WTC11 (cell line): ENCODE results near the gene ITGA5. TPM values are rescaled to one million over a fixed set of nuclear protein-coding genes. Genes with fewer than 3 reads are reported as not detected.

Experiments
- ATAC-seq: fragments of 200-7000 bp; cut with Tn5 transposase; 2 replicates; pipeline ENCODE4 v1.10.0; 2021; ENCODE audit warnings: mild to moderate bottlenecking, moderate library complexity
- Bru-seq: library from RNA; stranded (reverse); fragments of 400-500 nt; gene quantifications from one replicate; lab custom pipeline; 2021; lab: Mats Ljungman, UMichigan
- CTCF ChIA-PET: fragments of 300-600 bp; sonication (Branson Sonifier 250); formaldehyde crosslinking; loops from one replicate; lab custom pipeline; 2021; ENCODE audit warnings: antibody characterized with exemption; lab: Charles Lee
- POLR2A ChIA-PET: fragments of 350-600 bp; sonication (Branson Sonifier 250); formaldehyde crosslinking; loops from one replicate; lab custom pipeline; 2021; ENCODE audit warnings: antibody characterized with exemption; lab: Charles Lee
- DNase-seq: peaks from one replicate; pipeline ENCODE4 v3.0.0; 2021; ENCODE audit warnings: low spot score
- H3K27ac Mint-ChIP-seq: 2 replicates; pipeline ENCODE4 v1.8.0; 2021; ENCODE audit warnings: mixed read lengths
- H3K27me3 Mint-ChIP-seq: 2 replicates; pipeline ENCODE4 v1.8.0; 2021; ENCODE audit warnings: low read depth, mild to moderate bottlenecking, moderate library complexity, mixed read lengths
- H3K36me3 Mint-ChIP-seq: 2 replicates; pipeline ENCODE4 v1.8.0; 2021; ENCODE audit warnings: mixed read lengths
- H3K4me1 Mint-ChIP-seq: 2 replicates; pipeline ENCODE4 v1.8.0; 2022; ENCODE audit warnings: mixed read lengths
- H3K4me3 Mint-ChIP-seq: 2 replicates; pipeline ENCODE4 v1.8.0; 2021; ENCODE audit warnings: mild to moderate bottlenecking, moderate library complexity, mixed read lengths
- H3K9me3 Mint-ChIP-seq: 2 replicates; pipeline ENCODE4 v1.8.0; 2021; ENCODE audit warnings: mixed read lengths
- EMX1 ChIP-seq: fragments of 250-450 bp; sonication (Bioruptor Pico); IDR thresholded peaks from 2 replicates; pipeline ENCODE4 v1.8.0; 2021; ENCODE audit warnings: mild to moderate bottlenecking
- FOXK1 ChIP-seq: sonication (generic); formaldehyde crosslinking; IDR thresholded peaks from 2 replicates; pipeline ENCODE4 v1.8.0; 2022; ENCODE audit warnings: mild to moderate bottlenecking, moderate library complexity, missing genetic modification reagents
- KAT7 ChIP-seq: sonication (generic); formaldehyde crosslinking; IDR thresholded peaks from 2 replicates; pipeline ENCODE4 v1.8.1; 2023; ENCODE audit warnings: missing genetic modification reagents, mild to moderate bottlenecking, borderline replicate concordance
- SMAD4 ChIP-seq: sonication (generic); formaldehyde crosslinking; IDR thresholded peaks from 2 replicates; pipeline ENCODE4 v1.8.0; 2022; ENCODE audit warnings: mild to moderate bottlenecking, missing genetic modification reagents
- ZBTB21 ChIP-seq: sonication (generic); formaldehyde crosslinking; IDR thresholded peaks from 2 replicates; pipeline ENCODE4 v1.8.1; 2023; ENCODE audit warnings: mild to moderate bottlenecking, missing genetic modification reagents, borderline replicate concordance
- ZNF138 ChIP-seq: sonication (generic); formaldehyde crosslinking; conservative IDR thresholded peaks from 2 replicates; pipeline ENCODE4 v1.8.1; 2022; ENCODE audit warnings: mild to moderate bottlenecking, moderate library complexity, missing genetic modification reagents
- long read RNA-seq, 3 experiments: library from RNA in 1 of 3; library from capped mRNA in 1 of 3; library from polyadenylated mRNA in 1 of 3; unstranded in 2 of 3; stranded (forward) in 1 of 3; transcript quantifications; one replicate each; pipeline ENCODE4 v2.0.0, GENCODE V29; 2021
- total RNA-seq: library from RNA; stranded (reverse); gene quantifications from 3 replicates; pipeline ENCODE4 v1.2.3, GENCODE V29; 2021
- TF ChIP-seq, protein P1 (sequence below): fragments of 200-600 bp; IDR thresholded peaks from 2 replicates; pipeline ENCODE4 v1.8.0; 2022; ENCODE audit warnings: antibody characterized with exemption
- TF ChIP-seq, protein P2 (sequence below): sonication (generic); formaldehyde crosslinking; IDR thresholded peaks from 2 replicates; pipeline ENCODE4 v1.8.0; 2022; ENCODE audit warnings: mild to moderate bottlenecking, missing genetic modification reagents
- TF ChIP-seq, protein P3 (sequence below): fragments of 250-450 bp; sonication (Bioruptor Pico); IDR thresholded peaks from 2 replicates; pipeline ENCODE4 v1.9.0; 2021; ENCODE audit warnings: mild to moderate bottlenecking, borderline replicate concordance
- TF ChIP-seq, protein P4 (sequence below): sonication (generic); formaldehyde crosslinking; IDR thresholded peaks from 2 replicates; pipeline ENCODE4 v1.8.1; 2022; ENCODE audit warnings: missing genetic modification reagents, borderline replicate concordance
- TF ChIP-seq, protein P5 (sequence below): sonication (generic); formaldehyde crosslinking; conservative IDR thresholded peaks from 2 replicates; pipeline ENCODE4 v1.8.1; 2023; ENCODE audit warnings: mild to moderate bottlenecking, low read depth, missing genetic modification reagents, moderate library complexity
- TF ChIP-seq, protein P6 (sequence below): sonication (generic); formaldehyde crosslinking; IDR thresholded peaks from 2 replicates; pipeline ENCODE4 v1.8.0; 2022; ENCODE audit warnings: mild to moderate bottlenecking, missing genetic modification reagents
- TF ChIP-seq, protein P7 (sequence below): sonication (generic); formaldehyde crosslinking; IDR thresholded peaks from 2 replicates; pipeline ENCODE4 v1.8.0; 2022; ENCODE audit warnings: missing genetic modification reagents

Gene ITGA5
- 19.3 to 21.9 TPM (median 20.8 TPM) in 3 replicates for total RNA-seq
- percentile 52 among the genes with signal in this experiment for Bru-seq, nascent RNA
- long read RNA-seq, experiment 1, full-length matches to known transcripts: 1 of 4 reads
- long read RNA-seq, experiment 1, partial matches to known transcripts: 2 of 4 reads
- long read RNA-seq, experiment 1, other reads (novel, unspliced or antisense): 1 of 4 reads
- long read RNA-seq, experiment 2, full-length matches to known transcripts: 7 of 24 reads
- long read RNA-seq, experiment 2, partial matches to known transcripts: 4 of 24 reads
- long read RNA-seq, experiment 2, other reads (novel, unspliced or antisense): 13 of 24 reads
- long read RNA-seq, experiment 3, partial matches to known transcripts: 0 of 1 reads
- long read RNA-seq, experiment 3, other reads (novel, unspliced or antisense): 1 of 1 reads

DNA sequence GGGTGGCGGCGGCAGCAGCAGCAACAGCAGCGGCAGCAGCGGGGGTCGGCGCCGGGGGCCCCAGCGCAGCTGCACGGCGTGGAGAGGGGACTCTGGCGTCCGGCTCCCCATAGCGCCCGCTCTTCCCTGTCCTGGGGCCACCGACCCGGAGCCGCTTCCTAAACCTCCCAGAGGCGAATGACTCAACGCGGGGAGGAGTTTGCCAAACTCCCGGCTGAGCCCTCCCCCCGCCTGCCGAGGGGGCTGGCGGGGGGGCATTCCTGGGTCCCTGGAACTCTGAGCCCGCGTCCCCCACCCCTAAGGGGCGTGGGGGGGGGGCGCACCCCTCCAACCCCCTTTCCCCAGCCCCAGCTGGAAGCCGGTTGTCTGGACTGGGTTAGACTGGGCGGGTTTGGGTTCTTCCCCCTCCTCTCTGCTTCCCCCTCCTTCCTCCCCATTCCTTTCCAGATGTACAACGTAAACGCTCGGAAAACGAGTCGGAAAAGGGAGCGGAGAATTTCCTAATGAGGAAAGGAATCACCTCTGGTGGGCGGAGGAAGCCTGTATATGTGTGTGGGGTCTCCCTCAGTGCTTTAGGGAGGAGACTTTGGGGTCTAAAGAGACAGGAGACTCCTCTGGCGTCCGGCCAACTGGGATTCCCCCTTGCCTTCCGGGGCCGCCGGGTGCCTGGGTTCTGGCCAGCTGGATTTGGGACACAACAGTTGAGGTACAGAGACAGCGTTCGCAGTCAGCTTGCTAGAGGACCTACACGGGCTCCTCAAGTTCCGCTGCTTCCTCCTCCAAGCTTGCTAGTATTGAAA is at the start of gene ITGA5:
ITGA5 (minus strand) TSS at position 179 of the 800 bp plus-strand sequence; CDS start at position 111, 68 bp downstream.
- Mint-ChIP-seq H3K9me3 (no peaks in the 10 kb centered on the region), H3K4me3 (peak within 1 kb of the TSS; percentile 84), H3K4me1 (peaks cover 34% of the 10 kb centered on the region), H3K27ac (no peak within 1 kb of the TSS), H3K27me3 (peaks cover 63% of the 10 kb centered on the region), H3K36me3 (no peaks in the 10 kb centered on the region)
- TF ChIP-seq, protein P1, sequence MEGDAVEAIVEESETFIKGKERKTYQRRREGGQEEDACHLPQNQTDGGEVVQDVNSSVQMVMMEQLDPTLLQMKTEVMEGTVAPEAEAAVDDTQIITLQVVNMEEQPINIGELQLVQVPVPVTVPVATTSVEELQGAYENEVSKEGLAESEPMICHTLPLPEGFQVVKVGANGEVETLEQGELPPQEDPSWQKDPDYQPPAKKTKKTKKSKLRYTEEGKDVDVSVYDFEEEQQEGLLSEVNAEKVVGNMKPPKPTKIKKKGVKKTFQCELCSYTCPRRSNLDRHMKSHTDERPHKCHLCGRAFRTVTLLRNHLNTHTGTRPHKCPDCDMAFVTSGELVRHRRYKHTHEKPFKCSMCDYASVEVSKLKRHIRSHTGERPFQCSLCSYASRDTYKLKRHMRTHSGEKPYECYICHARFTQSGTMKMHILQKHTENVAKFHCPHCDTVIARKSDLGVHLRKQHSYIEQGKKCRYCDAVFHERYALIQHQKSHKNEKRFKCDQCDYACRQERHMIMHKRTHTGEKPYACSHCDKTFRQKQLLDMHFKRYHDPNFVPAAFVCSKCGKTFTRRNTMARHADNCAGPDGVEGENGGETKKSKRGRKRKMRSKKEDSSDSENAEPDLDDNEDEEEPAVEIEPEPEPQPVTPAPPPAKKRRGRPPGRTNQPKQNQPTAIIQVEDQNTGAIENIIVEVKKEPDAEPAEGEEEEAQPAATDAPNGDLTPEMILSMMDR: no peak
- TF ChIP-seq ZBTB21 (CRISPR knock-in tag): no peak
- CTCF ChIA-PET: interaction anchor here (0.7 to 7.7 kb wide), 9 partner anchors 9 to 160 kb away, joined by 3 to 109 read pairs (median 10); no protein-coding TSS in a partner anchor
- POLR2A ChIA-PET: interaction anchor here (0.7 to 1.5 kb wide), 3 partner anchors 13 to 160 kb away, joined by 3 to 5 read pairs (median 4); no protein-coding TSS in a partner anchor
- ATAC-seq (peak; percentile 40), DNase-seq (peak; percentile 62)

DNA sequence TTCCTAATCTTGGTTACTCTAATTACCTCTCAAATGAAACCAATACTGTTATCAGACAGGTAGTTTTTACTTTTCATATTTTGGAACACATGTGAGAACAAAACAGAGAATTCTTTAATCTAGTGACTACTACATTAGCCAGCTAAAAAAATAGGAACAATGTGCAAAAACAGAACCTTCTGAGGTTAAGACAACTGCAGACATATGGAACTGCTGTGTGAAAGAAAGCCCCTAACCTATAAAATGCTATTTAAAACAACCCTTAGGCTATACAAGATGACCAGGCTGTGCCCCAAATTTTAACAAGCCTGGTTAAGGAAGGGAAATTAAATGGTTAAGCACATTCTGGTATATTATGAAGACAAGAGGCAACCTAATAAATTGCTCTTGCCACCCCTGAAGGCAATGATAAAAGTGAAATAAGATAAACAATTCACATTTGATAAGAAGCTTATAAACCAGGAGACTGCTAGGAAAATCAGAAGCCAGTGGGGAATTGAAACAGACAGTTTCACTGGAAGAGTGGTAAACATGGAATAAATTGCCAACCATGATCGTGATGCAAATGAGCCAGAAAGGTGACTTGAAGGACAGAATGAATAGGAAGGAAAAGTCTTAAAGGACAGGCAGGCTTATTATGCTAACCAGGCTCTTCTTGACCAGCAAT is 46.9 kb upstream of the ITGA5 start:
- H3K27ac Mint-ChIP-seq: no peak overlapping the region
- H3K9me3 Mint-ChIP-seq: no peaks in the 10 kb centered on the region
- CTCF ChIA-PET: interaction anchor here (1.2 to 1.5 kb wide), 2 partner anchors 67 to 87 kb away, joined by 4 to 9 read pairs; no protein-coding TSS in a partner anchor
- H3K36me3 Mint-ChIP-seq: no peaks in the 10 kb centered on the region
- no peak overlapping the region for H3K4me3 Mint-ChIP-seq
- ATAC-seq (no peak), DNase-seq (no peak)
- POLR2A ChIA-PET: no interaction called here
- peaks cover 9% of the 10 kb centered on the region for H3K4me1 Mint-ChIP-seq
- H3K27me3 Mint-ChIP-seq: peaks cover 60% of the 10 kb centered on the region
- TF ChIP-seq, protein P2, sequence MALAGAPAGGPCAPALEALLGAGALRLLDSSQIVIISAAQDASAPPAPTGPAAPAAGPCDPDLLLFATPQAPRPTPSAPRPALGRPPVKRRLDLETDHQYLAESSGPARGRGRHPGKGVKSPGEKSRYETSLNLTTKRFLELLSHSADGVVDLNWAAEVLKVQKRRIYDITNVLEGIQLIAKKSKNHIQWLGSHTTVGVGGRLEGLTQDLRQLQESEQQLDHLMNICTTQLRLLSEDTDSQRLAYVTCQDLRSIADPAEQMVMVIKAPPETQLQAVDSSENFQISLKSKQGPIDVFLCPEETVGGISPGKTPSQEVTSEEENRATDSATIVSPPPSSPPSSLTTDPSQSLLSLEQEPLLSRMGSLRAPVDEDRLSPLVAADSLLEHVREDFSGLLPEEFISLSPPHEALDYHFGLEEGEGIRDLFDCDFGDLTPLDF: no peak
- TF ChIP-seq, protein P3, sequence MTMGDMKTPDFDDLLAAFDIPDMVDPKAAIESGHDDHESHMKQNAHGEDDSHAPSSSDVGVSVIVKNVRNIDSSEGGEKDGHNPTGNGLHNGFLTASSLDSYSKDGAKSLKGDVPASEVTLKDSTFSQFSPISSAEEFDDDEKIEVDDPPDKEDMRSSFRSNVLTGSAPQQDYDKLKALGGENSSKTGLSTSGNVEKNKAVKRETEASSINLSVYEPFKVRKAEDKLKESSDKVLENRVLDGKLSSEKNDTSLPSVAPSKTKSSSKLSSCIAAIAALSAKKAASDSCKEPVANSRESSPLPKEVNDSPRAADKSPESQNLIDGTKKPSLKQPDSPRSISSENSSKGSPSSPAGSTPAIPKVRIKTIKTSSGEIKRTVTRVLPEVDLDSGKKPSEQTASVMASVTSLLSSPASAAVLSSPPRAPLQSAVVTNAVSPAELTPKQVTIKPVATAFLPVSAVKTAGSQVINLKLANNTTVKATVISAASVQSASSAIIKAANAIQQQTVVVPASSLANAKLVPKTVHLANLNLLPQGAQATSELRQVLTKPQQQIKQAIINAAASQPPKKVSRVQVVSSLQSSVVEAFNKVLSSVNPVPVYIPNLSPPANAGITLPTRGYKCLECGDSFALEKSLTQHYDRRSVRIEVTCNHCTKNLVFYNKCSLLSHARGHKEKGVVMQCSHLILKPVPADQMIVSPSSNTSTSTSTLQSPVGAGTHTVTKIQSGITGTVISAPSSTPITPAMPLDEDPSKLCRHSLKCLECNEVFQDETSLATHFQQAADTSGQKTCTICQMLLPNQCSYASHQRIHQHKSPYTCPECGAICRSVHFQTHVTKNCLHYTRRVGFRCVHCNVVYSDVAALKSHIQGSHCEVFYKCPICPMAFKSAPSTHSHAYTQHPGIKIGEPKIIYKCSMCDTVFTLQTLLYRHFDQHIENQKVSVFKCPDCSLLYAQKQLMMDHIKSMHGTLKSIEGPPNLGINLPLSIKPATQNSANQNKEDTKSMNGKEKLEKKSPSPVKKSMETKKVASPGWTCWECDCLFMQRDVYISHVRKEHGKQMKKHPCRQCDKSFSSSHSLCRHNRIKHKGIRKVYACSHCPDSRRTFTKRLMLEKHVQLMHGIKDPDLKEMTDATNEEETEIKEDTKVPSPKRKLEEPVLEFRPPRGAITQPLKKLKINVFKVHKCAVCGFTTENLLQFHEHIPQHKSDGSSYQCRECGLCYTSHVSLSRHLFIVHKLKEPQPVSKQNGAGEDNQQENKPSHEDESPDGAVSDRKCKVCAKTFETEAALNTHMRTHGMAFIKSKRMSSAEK (CRISPR knock-in tag): no peak
- no peak for TF ChIP-seq EMX1 (CRISPR knock-in tag)
- no peak for TF ChIP-seq KAT7 (CRISPR knock-in tag)
- TF ChIP-seq, protein P4, sequence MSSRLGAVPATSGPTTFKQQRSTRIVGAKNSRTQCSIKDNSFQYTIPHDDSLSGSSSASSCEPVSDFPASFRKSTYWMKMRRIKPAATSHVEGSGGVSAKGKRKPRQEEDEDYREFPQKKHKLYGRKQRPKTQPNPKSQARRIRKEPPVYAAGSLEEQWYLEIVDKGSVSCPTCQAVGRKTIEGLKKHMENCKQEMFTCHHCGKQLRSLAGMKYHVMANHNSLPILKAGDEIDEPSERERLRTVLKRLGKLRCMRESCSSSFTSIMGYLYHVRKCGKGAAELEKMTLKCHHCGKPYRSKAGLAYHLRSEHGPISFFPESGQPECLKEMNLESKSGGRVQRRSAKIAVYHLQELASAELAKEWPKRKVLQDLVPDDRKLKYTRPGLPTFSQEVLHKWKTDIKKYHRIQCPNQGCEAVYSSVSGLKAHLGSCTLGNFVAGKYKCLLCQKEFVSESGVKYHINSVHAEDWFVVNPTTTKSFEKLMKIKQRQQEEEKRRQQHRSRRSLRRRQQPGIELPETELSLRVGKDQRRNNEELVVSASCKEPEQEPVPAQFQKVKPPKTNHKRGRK (CRISPR knock-in tag): no peak
- no peak for TF ChIP-seq SMAD4 (CRISPR knock-in tag)
- TF ChIP-seq, protein P5, sequence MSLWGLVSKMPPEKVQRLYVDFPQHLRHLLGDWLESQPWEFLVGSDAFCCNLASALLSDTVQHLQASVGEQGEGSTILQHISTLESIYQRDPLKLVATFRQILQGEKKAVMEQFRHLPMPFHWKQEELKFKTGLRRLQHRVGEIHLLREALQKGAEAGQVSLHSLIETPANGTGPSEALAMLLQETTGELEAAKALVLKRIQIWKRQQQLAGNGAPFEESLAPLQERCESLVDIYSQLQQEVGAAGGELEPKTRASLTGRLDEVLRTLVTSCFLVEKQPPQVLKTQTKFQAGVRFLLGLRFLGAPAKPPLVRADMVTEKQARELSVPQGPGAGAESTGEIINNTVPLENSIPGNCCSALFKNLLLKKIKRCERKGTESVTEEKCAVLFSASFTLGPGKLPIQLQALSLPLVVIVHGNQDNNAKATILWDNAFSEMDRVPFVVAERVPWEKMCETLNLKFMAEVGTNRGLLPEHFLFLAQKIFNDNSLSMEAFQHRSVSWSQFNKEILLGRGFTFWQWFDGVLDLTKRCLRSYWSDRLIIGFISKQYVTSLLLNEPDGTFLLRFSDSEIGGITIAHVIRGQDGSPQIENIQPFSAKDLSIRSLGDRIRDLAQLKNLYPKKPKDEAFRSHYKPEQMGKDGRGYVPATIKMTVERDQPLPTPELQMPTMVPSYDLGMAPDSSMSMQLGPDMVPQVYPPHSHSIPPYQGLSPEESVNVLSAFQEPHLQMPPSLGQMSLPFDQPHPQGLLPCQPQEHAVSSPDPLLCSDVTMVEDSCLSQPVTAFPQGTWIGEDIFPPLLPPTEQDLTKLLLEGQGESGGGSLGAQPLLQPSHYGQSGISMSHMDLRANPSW (CRISPR knock-in tag): no peak
- no peak for TF ChIP-seq ZNF138 (CRISPR knock-in tag)
- TF ChIP-seq, protein P6, sequence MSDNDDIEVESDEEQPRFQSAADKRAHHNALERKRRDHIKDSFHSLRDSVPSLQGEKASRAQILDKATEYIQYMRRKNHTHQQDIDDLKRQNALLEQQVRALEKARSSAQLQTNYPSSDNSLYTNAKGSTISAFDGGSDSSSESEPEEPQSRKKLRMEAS (CRISPR knock-in tag): no peak
- TF ChIP-seq, protein P7, sequence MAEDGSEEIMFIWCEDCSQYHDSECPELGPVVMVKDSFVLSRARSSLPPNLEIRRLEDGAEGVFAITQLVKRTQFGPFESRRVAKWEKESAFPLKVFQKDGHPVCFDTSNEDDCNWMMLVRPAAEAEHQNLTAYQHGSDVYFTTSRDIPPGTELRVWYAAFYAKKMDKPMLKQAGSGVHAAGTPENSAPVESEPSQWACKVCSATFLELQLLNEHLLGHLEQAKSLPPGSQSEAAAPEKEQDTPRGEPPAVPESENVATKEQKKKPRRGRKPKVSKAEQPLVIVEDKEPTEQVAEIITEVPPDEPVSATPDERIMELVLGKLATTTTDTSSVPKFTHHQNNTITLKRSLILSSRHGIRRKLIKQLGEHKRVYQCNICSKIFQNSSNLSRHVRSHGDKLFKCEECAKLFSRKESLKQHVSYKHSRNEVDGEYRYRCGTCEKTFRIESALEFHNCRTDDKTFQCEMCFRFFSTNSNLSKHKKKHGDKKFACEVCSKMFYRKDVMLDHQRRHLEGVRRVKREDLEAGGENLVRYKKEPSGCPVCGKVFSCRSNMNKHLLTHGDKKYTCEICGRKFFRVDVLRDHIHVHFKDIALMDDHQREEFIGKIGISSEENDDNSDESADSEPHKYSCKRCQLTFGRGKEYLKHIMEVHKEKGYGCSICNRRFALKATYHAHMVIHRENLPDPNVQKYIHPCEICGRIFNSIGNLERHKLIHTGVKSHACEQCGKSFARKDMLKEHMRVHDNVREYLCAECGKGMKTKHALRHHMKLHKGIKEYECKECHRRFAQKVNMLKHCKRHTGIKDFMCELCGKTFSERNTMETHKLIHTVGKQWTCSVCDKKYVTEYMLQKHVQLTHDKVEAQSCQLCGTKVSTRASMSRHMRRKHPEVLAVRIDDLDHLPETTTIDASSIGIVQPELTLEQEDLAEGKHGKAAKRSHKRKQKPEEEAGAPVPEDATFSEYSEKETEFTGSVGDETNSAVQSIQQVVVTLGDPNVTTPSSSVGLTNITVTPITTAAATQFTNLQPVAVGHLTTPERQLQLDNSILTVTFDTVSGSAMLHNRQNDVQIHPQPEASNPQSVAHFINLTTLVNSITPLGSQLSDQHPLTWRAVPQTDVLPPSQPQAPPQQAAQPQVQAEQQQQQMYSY: no peak
- no peak for TF ChIP-seq FOXK1 (CRISPR knock-in tag)
